ENCODE measurements around the gene MEGF10. TPM values are rescaled to one million over a fixed set of nuclear protein-coding genes. Genes with fewer than 3 reads are reported as not detected.

MEGF10 gene
- total RNA-seq, 2 experiments from 2014 or later = not detected

Small RNA genes lying within 50 kb of the gene (small RNA-seq; reads per million reads assigned to genes)
- not detected for gene AC010424.1

Other genes starting within 250 kb of the MEGF10 start
- 4.2 and 5.5 TPM in 2 replicates for gene C5orf63, start 217.3 kb upstream of the MEGF10 start, total RNA-seq (2014; rRNA removed; shearing (Covaris generic))
- gene C5orf63, start 217.3 kb upstream of the MEGF10 start, total RNA-seq (2022) = 0.11 TPM in 1 of 2 replicates, not detected in the other
- 32.7 and 37.3 TPM in 2 replicates for gene PRRC1, start 226.8 kb downstream of the MEGF10 start, total RNA-seq (2014; rRNA removed; shearing (Covaris generic))
- gene PRRC1, start 226.8 kb downstream of the MEGF10 start, total RNA-seq (2022) = 46.5 and 52.5 TPM in 2 replicates

Data from OCI-LY7 (cell line).